ENCODE data around the gene UXS1.

The UXS1 gene

DNA sequence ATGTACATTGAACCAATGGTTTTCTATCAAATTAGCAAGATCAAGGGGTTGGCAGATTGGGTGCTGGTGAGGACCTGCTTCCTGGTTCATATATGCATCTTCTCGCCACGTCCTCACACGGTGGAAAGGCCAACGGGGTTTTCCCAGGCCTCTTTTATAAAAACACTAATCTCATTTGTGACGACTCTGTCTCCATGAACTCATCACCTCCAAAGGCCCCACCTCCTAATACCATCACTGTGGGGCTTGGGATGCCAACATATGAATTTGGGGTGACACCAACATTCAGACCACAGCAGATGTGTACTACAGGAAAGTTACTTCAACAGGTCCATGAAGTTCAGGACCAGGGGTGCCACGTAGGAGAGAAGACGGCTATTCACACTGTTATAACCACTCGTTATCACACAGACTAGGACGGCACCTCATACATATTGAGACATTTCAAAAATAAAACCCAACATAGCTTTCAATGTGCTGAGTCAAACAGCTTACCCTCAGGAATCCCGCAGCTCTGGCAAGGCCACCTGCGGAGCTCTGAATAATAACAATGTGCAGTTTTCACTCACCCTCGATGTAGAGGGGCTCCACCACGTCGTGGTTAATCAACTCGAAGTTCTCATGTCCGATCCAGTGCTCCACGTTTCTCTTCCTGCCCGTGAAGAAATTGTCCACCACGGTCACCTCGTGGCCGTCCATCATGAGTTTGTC is 49.3 kb downstream of the UXS1 start:
- TF ChIP-seq ZBTB7A (IDR thresholded peaks at IDR 0.05; ENCODE audit: low read depth) (no peak), TEAD4 (IDR thresholded peaks at IDR 0.05) (no peak), EP300 (IDR thresholded peaks at IDR 0.05; ENCODE audit: borderline replicate concordance) (no peak), CREB1 (IDR thresholded peaks at IDR 0.05; ENCODE audit: low read depth) (no peak), TCF12 (IDR thresholded peaks at IDR 0.05; ENCODE audit: low read depth) (no peak), YY1 (IDR thresholded peaks at IDR 0.05; ENCODE audit: low read depth) (no peak), EGR1 (IDR thresholded peaks at IDR 0.05) (no peak), RAD21 (IDR thresholded peaks at IDR 0.05; ENCODE audit: low read depth) (no peak), FOXM1 (IDR thresholded peaks at IDR 0.05; ENCODE audit: borderline replicate concordance, low read depth) (no peak), CEBPB (IDR thresholded peaks at IDR 0.05) (no peak), TAF1 (IDR thresholded peaks at IDR 0.05; ENCODE audit: low read depth) (no peak), NFIC (IDR thresholded peaks at IDR 0.05) (no peak)
- TF ChIP-seq, protein P1, sequence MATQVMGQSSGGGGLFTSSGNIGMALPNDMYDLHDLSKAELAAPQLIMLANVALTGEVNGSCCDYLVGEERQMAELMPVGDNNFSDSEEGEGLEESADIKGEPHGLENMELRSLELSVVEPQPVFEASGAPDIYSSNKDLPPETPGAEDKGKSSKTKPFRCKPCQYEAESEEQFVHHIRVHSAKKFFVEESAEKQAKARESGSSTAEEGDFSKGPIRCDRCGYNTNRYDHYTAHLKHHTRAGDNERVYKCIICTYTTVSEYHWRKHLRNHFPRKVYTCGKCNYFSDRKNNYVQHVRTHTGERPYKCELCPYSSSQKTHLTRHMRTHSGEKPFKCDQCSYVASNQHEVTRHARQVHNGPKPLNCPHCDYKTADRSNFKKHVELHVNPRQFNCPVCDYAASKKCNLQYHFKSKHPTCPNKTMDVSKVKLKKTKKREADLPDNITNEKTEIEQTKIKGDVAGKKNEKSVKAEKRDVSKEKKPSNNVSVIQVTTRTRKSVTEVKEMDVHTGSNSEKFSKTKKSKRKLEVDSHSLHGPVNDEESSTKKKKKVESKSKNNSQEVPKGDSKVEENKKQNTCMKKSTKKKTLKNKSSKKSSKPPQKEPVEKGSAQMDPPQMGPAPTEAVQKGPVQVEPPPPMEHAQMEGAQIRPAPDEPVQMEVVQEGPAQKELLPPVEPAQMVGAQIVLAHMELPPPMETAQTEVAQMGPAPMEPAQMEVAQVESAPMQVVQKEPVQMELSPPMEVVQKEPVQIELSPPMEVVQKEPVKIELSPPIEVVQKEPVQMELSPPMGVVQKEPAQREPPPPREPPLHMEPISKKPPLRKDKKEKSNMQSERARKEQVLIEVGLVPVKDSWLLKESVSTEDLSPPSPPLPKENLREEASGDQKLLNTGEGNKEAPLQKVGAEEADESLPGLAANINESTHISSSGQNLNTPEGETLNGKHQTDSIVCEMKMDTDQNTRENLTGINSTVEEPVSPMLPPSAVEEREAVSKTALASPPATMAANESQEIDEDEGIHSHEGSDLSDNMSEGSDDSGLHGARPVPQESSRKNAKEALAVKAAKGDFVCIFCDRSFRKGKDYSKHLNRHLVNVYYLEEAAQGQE (IDR thresholded peaks at IDR 0.05; ENCODE audit: low read depth): no peak
- TF ChIP-seq, protein P2, sequence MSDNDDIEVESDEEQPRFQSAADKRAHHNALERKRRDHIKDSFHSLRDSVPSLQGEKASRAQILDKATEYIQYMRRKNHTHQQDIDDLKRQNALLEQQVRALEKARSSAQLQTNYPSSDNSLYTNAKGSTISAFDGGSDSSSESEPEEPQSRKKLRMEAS (IDR thresholded peaks at IDR 0.05): no peak
- TF ChIP-seq, protein P3, sequence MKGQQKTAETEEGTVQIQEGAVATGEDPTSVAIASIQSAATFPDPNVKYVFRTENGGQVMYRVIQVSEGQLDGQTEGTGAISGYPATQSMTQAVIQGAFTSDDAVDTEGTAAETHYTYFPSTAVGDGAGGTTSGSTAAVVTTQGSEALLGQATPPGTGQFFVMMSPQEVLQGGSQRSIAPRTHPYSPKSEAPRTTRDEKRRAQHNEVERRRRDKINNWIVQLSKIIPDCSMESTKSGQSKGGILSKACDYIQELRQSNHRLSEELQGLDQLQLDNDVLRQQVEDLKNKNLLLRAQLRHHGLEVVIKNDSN (IDR thresholded peaks at IDR 0.05): no peak

DNA sequence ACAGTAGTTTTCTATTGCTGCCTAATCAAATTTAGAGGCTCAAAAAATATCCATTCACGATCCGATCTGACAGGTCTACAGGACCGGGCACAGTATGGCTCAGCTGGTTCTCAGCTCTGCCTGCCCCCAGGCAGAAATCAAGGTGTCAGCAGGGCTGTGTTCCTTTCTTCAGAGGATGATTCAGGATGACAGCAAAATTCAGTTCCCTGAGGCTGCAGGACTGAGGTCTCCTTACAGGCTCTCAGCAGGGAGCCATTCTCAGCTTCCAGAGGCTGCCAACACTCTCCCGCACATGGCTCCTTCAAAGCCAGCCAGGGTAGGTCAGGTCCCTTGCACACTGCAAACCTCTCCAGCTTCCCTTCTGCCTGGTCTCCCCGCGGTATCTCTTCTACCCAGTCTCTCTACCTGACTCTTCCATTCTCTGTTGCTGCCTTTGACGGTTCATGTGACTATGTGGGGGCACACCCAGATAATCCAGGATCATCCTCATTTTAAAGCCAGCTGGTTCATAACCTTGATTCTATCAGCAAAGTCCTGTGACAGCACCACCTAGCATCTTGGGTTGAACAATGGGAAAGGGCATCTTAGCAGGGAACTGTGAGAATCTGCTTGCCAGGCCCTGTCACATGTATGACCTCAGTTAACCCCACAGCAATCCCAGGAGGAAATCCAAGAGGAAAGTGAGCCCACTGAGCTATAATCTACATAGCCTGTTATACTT is 50.4 kb downstream of the UXS1 start:
- no peak for TF ChIP-seq EGR1 (IDR thresholded peaks at IDR 0.05)
- TF ChIP-seq FOXM1 (IDR thresholded peaks at IDR 0.05; ENCODE audit: borderline replicate concordance, low read depth): no peak
- TF ChIP-seq, protein P1 (IDR thresholded peaks at IDR 0.05; ENCODE audit: low read depth): no peak
- TF ChIP-seq TEAD4 (IDR thresholded peaks at IDR 0.05): no peak

DNA sequence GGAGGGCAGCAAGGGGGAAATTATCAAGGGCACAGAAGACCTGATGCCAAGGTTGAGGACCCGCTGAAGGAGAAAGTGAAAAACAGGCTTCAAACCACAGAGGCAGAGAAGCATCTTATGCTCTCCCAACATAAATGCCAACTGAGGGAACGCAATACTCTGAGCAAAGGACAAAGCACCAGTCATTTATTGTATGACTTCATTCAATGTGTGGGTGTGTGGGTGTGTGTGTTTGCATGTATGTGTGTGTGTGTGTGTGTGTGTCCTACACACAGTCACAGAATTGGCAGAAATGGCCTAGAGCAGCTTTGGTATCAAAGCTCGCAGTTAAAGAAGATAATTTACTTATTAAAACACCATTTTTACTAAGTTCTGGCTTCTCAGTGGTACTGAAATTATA is 51.4 kb downstream of the UXS1 start:
- no peak for TF ChIP-seq EP300 (IDR thresholded peaks at IDR 0.05; ENCODE audit: borderline replicate concordance)
- no peak for TF ChIP-seq EGR1 (IDR thresholded peaks at IDR 0.05)
- no peak for TF ChIP-seq ZBTB7A (IDR thresholded peaks at IDR 0.05; ENCODE audit: low read depth)
- no peak for TF ChIP-seq RAD21 (IDR thresholded peaks at IDR 0.05; ENCODE audit: low read depth)
- no peak for TF ChIP-seq FOXM1 (IDR thresholded peaks at IDR 0.05; ENCODE audit: borderline replicate concordance, low read depth)
- TF ChIP-seq TAF1 (IDR thresholded peaks at IDR 0.05; ENCODE audit: low read depth): no peak
- no peak for TF ChIP-seq CEBPB (IDR thresholded peaks at IDR 0.05)
- no peak for TF ChIP-seq TCF12 (IDR thresholded peaks at IDR 0.05; ENCODE audit: low read depth)
- no peak for TF ChIP-seq CREB1 (IDR thresholded peaks at IDR 0.05; ENCODE audit: low read depth)
- TF ChIP-seq, protein P1 (IDR thresholded peaks at IDR 0.05; ENCODE audit: low read depth): no peak
- no peak for TF ChIP-seq YY1 (IDR thresholded peaks at IDR 0.05; ENCODE audit: low read depth)
- TF ChIP-seq TEAD4 (IDR thresholded peaks at IDR 0.05): no peak
- TF ChIP-seq, protein P2 (IDR thresholded peaks at IDR 0.05): no peak
- TF ChIP-seq NFIC (IDR thresholded peaks at IDR 0.05): no peak
- TF ChIP-seq, protein P3 (IDR thresholded peaks at IDR 0.05): no peak

DNA sequence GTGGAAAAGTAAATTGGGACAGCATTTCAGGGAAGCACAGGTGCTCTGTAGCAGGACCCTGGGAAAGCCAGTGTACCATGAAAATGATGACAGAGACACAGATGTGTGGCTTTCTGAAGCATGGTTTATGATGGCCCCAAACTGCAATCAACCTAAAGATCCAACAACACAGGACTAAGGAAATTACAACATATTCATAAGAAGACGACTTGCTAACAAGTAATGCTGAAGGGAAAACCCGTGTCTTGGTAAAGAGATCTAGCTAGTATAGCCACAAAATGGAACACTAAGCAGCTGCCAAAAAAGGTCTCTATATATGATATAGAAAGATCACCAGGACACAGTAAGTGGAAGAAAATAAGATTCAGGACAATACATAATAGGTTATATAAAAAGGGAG is 53.2 kb downstream of the UXS1 start:
- no peak for TF ChIP-seq YY1 (IDR thresholded peaks at IDR 0.05; ENCODE audit: low read depth)
- TF ChIP-seq, protein P1 (IDR thresholded peaks at IDR 0.05; ENCODE audit: low read depth): no peak
- TF ChIP-seq TCF12 (IDR thresholded peaks at IDR 0.05; ENCODE audit: low read depth): no peak
- TF ChIP-seq, protein P3 (IDR thresholded peaks at IDR 0.05): no peak
- TF ChIP-seq TAF1 (IDR thresholded peaks at IDR 0.05; ENCODE audit: low read depth): no peak
- TF ChIP-seq CEBPB (IDR thresholded peaks at IDR 0.05): no peak
- no peak for TF ChIP-seq EP300 (IDR thresholded peaks at IDR 0.05; ENCODE audit: borderline replicate concordance)
- no peak for TF ChIP-seq ZBTB7A (IDR thresholded peaks at IDR 0.05; ENCODE audit: low read depth)
- TF ChIP-seq FOXM1 (IDR thresholded peaks at IDR 0.05; ENCODE audit: borderline replicate concordance, low read depth): no peak
- no peak for TF ChIP-seq EGR1 (IDR thresholded peaks at IDR 0.05)
- TF ChIP-seq CREB1 (IDR thresholded peaks at IDR 0.05; ENCODE audit: low read depth): no peak
- TF ChIP-seq NFIC (IDR thresholded peaks at IDR 0.05): no peak
- TF ChIP-seq, protein P2 (IDR thresholded peaks at IDR 0.05): no peak
- TF ChIP-seq TEAD4 (IDR thresholded peaks at IDR 0.05): no peak
- no peak for TF ChIP-seq RAD21 (IDR thresholded peaks at IDR 0.05; ENCODE audit: low read depth)
